NCI-H1048 (cell line): ENCODE measurements around the gene CEACAM1.
A peak's percentile ranks its signal among the peaks of the same experiment; 100 is the strongest.
"Not testable (repeated sequence)": the region's sequence is repeated elsewhere in the genome, so short reads cannot be mapped to it uniquely, and the experiment has no call there.

Source experiments
- DNase-seq: peaks from one replicate; lab custom pipeline; 2025; lab: John Stamatoyannopoulos, UW

Gene CEACAM1

GRCh38 chr19:42511340-42511739, 16.9 kb downstream of the CEACAM1 start:
- DNase-seq: no peak

- DNase-seq: no peak
Observed at GRCh38 chr19:42508892-42509444, 19.3 kb downstream of the CEACAM1 start.

- no peak for DNase-seq
Observed at GRCh38 chr19:42505066-42505465, 23.2 kb downstream of the CEACAM1 start.

GRCh38 chr19:42501733-42502132, 26.5 kb downstream of the CEACAM1 start:
- no peak for DNase-seq

GRCh38 chr19:42501243-42501642, 27.0 kb downstream of the CEACAM1 start:
- not testable (repeated sequence) for DNase-seq

GRCh38 chr19:42498169-42498757, 30.0 kb downstream of the CEACAM1 start:
- DNase-seq: no peak

- no peak for DNase-seq
Observed at GRCh38 chr19:42497492-42498168, 30.7 kb downstream of the CEACAM1 start.

GRCh38 chr19:42496460-42497133, 31.7 kb downstream of the CEACAM1 start:
- DNase-seq: no peak

- DNase-seq: no peak
Observed at GRCh38 chr19:42495663-42496062, 32.6 kb downstream of the CEACAM1 start.

GRCh38 chr19:42494321-42494720, 34.0 kb downstream of the CEACAM1 start:
- no peak for DNase-seq

GRCh38 chr19:42488783-42489521, 39.3 kb downstream of the CEACAM1 start:
- peak; percentile 20 for DNase-seq

- no peak for DNase-seq
Observed at GRCh38 chr19:42487798-42488178, 40.5 kb downstream of the CEACAM1 start.

GRCh38 chr19:42487032-42487797, 41.1 kb downstream of the CEACAM1 start:
- DNase-seq: no peak

- DNase-seq: not testable (repeated sequence)
Observed at GRCh38 chr19:42485036-42485435, 43.2 kb downstream of the CEACAM1 start.

- no peak for DNase-seq
Observed at GRCh38 chr19:42480335-42481095, 47.8 kb downstream of the CEACAM1 start.

- no peak for DNase-seq
Observed at GRCh38 chr19:42479736-42480135, 48.5 kb downstream of the CEACAM1 start.

- DNase-seq: no peak
Observed at GRCh38 chr19:42478765-42479311, 49.4 kb downstream of the CEACAM1 start.

- DNase-seq: no peak
Observed at GRCh38 chr19:42477933-42478332, 50.3 kb downstream of the CEACAM1 start.

GRCh38 chr19:42477117-42477516, 51.2 kb downstream of the CEACAM1 start:
- DNase-seq: no peak

- DNase-seq: no peak
Observed at GRCh38 chr19:42475366-42475765, 52.9 kb downstream of the CEACAM1 start.

GRCh38 chr19:42474743-42475142, 53.5 kb downstream of the CEACAM1 start:
- no peak for DNase-seq
